ENCODE results near the gene SRCAP.

The SRCAP gene

DNA sequence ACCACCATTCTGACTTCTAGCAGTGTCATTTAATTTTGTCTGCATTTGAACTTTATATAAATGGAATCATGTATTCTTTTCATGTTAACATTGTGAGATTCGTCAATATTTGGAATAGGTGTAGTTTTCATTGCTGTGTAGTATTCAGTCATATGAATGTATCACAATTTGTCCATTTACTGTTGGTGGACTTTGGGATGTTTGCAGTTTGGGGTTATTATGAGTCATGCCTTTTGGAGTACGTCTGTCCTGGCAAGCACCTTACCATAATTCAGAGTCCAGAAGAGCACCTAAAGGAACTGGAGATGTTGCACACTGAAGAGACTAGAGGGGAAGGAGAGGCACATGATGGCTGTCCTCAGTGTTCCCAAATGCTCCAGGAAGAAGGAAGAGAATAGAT lies 46.1 kb downstream of the SRCAP start:
- no peak for DNase-seq
- Mint-ChIP-seq H3K27ac (peak overlapping the region; percentile 50), H3K4me3 (no peak overlapping the region), H3K9me3 (no peaks in the 10 kb centered on the region), H3K36me3 (ENCODE audit: low read depth) (peaks cover 65% of the 10 kb centered on the region), H3K4me1 (ENCODE audit: low read depth) (peaks cover 38% of the 10 kb centered on the region), H3K27me3 (no peaks in the 10 kb centered on the region)

DNA sequence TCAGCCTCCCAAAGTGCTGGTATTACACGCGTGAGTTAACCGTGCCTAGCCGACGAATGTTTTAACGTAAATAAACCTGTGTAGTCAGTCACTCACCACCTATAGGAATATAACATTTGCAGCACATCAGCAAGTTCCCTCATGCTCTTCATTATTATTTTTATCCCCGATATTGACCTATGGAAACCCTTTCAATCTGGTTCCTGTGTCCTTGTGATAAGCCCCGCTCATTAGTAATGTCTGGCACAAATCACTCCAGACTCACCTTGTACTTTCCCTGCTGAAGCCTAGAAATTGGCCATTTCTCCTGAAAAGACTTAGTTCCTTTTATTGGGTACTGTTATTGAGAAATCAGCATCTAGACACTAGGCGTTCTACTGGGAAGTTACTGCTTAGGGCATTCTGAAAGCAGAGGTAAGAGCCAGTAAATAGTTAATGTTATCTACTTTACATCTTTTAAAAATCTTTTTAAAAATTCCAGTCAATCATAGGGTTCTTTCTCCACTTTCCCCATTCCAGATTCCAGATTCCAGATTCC lies 47.7 kb downstream of the SRCAP start:
- Mint-ChIP-seq H3K27ac (no peak overlapping the region), H3K4me3 (no peak overlapping the region), H3K9me3 (no peaks in the 10 kb centered on the region), H3K27me3 (no peaks in the 10 kb centered on the region), H3K4me1 (ENCODE audit: low read depth) (peaks cover 28% of the 10 kb centered on the region), H3K36me3 (ENCODE audit: low read depth) (peaks cover 65% of the 10 kb centered on the region)
- DNase-seq = no peak

DNA sequence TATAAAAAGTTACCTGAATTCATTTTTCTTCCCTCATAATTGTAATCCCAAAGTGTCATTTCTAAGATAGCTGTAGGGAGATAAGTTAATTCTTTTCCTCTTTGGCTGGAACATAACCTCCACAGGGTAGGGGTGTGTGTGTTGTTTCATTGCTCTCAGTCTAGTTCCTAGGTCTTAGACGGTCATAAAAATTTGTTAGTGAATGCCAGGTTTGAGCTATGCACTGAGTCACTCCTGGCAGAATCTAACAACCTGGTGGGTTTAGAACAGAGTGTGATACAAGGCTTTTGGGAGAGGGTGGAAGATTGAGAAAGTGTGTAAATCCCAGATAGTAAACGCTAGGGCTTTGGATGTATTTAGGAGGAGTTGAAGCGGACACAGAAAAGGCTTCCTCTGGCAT lies 48.4 kb downstream of the SRCAP start:
- no peak for DNase-seq
- Mint-ChIP-seq H3K4me3 (peak overlapping the region; percentile 92), H3K36me3 (ENCODE audit: low read depth) (peaks cover 64% of the 10 kb centered on the region)

DNA sequence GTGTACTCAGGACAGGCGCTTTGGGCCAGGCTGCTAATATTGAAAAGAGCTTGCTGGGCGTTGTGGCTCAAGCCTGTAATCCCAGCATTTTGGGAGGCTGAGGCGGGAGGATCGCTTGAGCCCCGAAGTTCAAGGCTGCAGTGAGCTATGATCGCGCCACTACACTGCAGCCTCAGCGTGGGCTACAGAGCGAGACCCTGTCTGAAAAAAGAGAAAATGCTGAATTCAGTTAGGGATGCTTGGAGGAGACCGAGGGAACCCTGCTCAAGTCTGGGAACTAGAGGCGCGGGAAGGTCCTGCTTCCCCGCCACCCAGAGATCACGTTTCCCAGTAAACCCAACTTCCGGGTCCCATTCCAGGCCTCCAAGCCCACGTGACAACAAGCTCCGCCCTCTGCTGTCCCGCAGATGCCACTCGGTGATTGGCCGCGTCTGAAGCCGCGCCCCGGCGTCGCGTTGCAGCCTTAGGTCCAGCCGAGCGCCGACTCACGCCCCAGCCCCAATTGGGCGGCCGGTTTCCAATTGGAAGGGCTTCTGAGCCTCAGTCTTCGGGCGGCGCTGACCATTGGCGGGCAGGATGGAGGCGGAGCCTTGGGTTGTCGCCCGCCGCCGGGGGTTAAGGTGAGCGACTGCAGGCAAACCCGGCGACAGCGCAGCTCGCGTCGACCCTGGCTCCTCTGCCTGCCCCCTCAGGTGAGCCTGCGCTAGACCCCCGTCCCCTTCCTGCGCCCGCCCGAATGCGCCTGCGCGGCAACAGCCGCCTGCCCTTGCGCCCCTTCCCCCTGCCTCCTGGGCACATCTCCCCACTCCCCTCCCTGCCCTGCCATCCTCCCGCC lies 49.0 kb downstream of the SRCAP start, which contains the start of gene PHKG2:
Gene PHKG2, plus strand, starts transcription at position 627 of the 835 bp plus-strand sequence. CDS start 396 bp downstream, outside the sequence.
- Mint-ChIP-seq H3K4me1 (ENCODE audit: low read depth) (peaks cover 28% of the 10 kb centered on the region), H3K9me3 (no peaks in the 10 kb centered on the region), H3K27me3 (no peaks in the 10 kb centered on the region), H3K4me3 (peak within 1 kb of the TSS; percentile 92), H3K27ac (peak within 1 kb of the TSS; percentile 95), H3K36me3 (ENCODE audit: low read depth) (peaks cover 64% of the 10 kb centered on the region)
- peak; percentile 97 for DNase-seq

More for the DNA sequence above, 48.4 kb downstream of the SRCAP start:
- H3K4me1 Mint-ChIP-seq (ENCODE audit: low read depth) = peaks cover 28% of the 10 kb centered on the region
- no peaks in the 10 kb centered on the region for H3K27me3 Mint-ChIP-seq
- no peaks in the 10 kb centered on the region for H3K9me3 Mint-ChIP-seq
- H3K27ac Mint-ChIP-seq = peak overlapping the region; percentile 95

DNA sequence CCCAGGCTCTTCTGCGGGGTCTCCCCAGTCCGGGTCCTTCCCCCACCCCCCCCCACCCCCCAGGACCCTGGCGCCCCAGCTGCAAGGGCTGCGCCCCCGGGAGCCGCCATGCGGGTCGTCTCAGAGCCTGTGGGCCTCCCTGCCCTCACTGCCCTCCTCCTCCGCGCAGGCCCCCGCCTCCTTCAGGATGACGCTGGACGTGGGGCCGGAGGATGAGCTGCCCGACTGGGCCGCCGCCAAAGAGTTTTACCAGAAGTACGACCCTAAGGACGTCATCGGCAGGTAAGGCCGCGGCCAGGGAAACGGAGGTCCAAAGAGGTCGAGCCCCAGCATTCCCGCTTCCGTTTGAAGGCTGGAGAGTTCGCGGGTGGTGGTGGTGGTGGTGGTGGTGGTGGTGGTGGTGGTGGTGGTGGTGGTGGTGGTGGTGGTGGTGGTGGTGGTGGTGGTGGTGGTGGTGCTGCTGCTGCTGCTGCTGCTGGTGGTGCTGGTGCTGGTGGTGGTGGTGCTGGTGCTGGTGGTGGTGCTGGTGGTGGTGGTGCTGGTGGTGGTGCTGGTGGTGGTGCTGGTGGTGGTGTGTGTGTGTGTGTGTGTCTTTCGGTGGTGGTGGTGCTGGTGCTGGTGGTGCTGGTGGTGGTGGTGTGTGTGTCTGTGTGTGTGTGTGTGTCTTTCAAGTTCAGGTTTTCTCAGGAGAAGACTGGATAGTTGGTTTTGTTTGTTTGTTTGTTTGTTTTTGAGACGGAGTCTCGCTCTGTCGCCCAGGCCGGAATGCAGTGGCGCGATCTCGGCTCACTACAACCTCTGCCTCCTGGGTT lies 49.9 kb downstream of the SRCAP start:
- DNase-seq = no peak
- Mint-ChIP-seq H3K36me3 (ENCODE audit: low read depth) (peaks cover 63% of the 10 kb centered on the region), H3K9me3 (no peaks in the 10 kb centered on the region), H3K27me3 (no peaks in the 10 kb centered on the region), H3K27ac (peak overlapping the region; percentile 95), H3K4me1 (ENCODE audit: low read depth) (peaks cover 28% of the 10 kb centered on the region), H3K4me3 (peak overlapping the region; percentile 92)

DNA sequence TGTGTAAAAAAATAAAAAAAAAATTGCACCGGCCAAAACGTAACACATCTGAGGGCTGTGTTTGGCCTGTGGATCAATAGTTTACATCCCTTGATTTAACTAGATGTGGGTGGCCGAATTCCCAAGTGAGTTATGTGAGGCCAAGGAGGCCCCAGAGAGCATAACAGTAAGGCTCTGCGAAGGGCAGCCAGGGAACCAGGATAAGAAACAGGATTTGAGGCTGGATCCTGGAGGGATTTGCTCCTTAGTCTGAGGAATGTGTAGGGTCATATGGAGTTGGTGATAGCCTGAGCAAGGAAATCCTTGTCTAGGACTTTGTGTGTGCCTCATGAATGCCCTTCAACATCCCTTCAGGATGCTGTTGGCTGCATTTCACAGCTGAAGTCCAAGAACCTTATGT lies 51.2 kb downstream of the SRCAP start:
- Mint-ChIP-seq H3K36me3 (ENCODE audit: low read depth) (peaks cover 67% of the 10 kb centered on the region), H3K27me3 (no peaks in the 10 kb centered on the region), H3K4me1 (ENCODE audit: low read depth) (peaks cover 28% of the 10 kb centered on the region), H3K27ac (peak overlapping the region; percentile 76), H3K4me3 (peak overlapping the region; percentile 92), H3K9me3 (no peaks in the 10 kb centered on the region)
- DNase-seq = no peak

GRCh38 chr16:30750876-30751465 lies 52.0 kb downstream of the SRCAP start:
- no peaks in the 10 kb centered on the region for H3K27me3 Mint-ChIP-seq
- peaks cover 28% of the 10 kb centered on the region for H3K4me1 Mint-ChIP-seq (ENCODE audit: low read depth)
- DNase-seq = no peak
- peaks cover 72% of the 10 kb centered on the region for H3K36me3 Mint-ChIP-seq (ENCODE audit: low read depth)
- H3K4me3 Mint-ChIP-seq = no peak overlapping the region
- H3K27ac Mint-ChIP-seq = no peak overlapping the region
- no peaks in the 10 kb centered on the region for H3K9me3 Mint-ChIP-seq

DNA sequence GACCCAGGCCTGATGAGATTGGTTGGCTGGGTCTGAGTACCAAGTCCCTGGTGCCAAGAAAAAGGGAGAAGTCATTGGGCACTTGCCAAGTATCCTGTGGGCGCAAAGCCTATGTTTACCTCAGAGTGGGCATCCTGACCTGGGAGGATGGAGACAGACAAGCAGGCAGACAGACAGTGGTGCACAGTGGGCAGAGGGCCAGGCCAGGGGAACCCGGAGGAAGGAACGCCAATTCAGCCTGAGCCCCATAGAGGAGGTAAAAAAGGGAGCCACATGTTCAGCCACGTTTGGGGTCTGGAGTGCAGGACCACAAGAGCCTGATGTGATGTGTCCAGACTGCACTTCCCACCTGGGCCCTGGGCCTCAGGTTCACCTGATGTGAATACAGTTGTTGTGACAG lies 54.6 kb downstream of the SRCAP start:
- H3K36me3 Mint-ChIP-seq (ENCODE audit: low read depth) = peaks cover 87% of the 10 kb centered on the region
- H3K27me3 Mint-ChIP-seq = no peaks in the 10 kb centered on the region
- peaks cover 16% of the 10 kb centered on the region for H3K4me1 Mint-ChIP-seq (ENCODE audit: low read depth)
- H3K4me3 Mint-ChIP-seq = no peak overlapping the region
- no peak overlapping the region for H3K27ac Mint-ChIP-seq
- no peaks in the 10 kb centered on the region for H3K9me3 Mint-ChIP-seq
- no peak for DNase-seq

DNA sequence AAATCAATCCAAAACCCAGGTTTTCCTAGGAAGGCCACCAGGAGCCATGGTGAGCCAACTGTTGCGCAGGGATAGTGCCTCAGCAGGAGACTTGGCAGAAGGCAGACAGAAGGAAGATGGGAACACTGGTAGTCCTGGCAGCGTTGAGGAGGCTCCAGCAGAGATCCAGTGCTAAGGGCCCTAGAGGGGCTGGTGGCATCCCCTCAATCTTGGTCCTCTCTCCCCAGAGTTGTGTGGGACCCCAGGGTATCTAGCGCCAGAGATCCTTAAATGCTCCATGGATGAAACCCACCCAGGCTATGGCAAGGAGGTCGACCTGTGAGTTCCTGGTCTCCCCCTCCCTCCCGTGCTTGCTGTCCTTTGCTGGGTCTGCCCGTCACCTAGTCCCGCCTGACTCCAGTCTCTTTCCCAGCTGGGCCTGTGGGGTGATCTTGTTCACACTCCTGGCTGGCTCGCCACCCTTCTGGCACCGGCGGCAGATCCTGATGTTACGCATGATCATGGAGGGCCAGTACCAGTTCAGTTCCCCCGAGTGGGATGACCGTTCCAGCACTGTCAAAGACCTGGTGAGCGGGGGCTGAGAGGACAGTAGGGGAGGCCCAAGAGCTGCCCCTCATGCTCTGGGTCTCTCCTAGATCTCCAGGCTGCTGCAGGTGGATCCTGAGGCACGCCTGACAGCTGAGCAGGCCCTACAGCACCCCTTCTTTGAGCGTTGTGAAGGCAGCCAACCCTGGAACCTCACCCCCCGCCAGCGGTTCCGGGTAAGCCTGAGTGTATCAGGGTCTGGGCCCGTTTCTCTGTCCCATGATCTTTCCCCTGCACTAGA lies 57.2 kb downstream of the SRCAP start:
- Mint-ChIP-seq H3K4me3 (no peak overlapping the region), H3K27ac (no peak overlapping the region), H3K9me3 (no peaks in the 10 kb centered on the region), H3K4me1 (ENCODE audit: low read depth) (peaks cover 13% of the 10 kb centered on the region), H3K27me3 (no peaks in the 10 kb centered on the region), H3K36me3 (ENCODE audit: low read depth) (peaks cover 88% of the 10 kb centered on the region)
- DNase-seq = no peak

- no peak overlapping the region for H3K27ac Mint-ChIP-seq
- H3K36me3 Mint-ChIP-seq (ENCODE audit: low read depth) = peaks cover 84% of the 10 kb centered on the region
- no peaks in the 10 kb centered on the region for H3K9me3 Mint-ChIP-seq
- H3K27me3 Mint-ChIP-seq = no peaks in the 10 kb centered on the region
- no peak for DNase-seq
- peaks cover 14% of the 10 kb centered on the region for H3K4me1 Mint-ChIP-seq (ENCODE audit: low read depth)
- H3K4me3 Mint-ChIP-seq = no peak overlapping the region
These were observed 57.8 kb downstream of the SRCAP start for GRCh38 chr16:30756781-30757100.

GRCh38 chr16:30757316-30757715 lies 58.3 kb downstream of the SRCAP start:
- H3K4me3 Mint-ChIP-seq = no peak overlapping the region
- H3K9me3 Mint-ChIP-seq = no peaks in the 10 kb centered on the region
- no peak for DNase-seq
- H3K4me1 Mint-ChIP-seq (ENCODE audit: low read depth) = peaks cover 14% of the 10 kb centered on the region
- no peaks in the 10 kb centered on the region for H3K27me3 Mint-ChIP-seq
- peak overlapping the region; percentile 29 for H3K27ac Mint-ChIP-seq
- peaks cover 83% of the 10 kb centered on the region for H3K36me3 Mint-ChIP-seq (ENCODE audit: low read depth)

GRCh38 chr16:30758988-30759491 lies 60.1 kb downstream of the SRCAP start:
- no peak for DNase-seq
- Mint-ChIP-seq H3K4me3 (no peak overlapping the region), H3K36me3 (ENCODE audit: low read depth) (peaks cover 84% of the 10 kb centered on the region), H3K27ac (no peak overlapping the region), H3K4me1 (ENCODE audit: low read depth) (peaks cover 29% of the 10 kb centered on the region), H3K9me3 (no peaks in the 10 kb centered on the region), H3K27me3 (no peaks in the 10 kb centered on the region)

DNA sequence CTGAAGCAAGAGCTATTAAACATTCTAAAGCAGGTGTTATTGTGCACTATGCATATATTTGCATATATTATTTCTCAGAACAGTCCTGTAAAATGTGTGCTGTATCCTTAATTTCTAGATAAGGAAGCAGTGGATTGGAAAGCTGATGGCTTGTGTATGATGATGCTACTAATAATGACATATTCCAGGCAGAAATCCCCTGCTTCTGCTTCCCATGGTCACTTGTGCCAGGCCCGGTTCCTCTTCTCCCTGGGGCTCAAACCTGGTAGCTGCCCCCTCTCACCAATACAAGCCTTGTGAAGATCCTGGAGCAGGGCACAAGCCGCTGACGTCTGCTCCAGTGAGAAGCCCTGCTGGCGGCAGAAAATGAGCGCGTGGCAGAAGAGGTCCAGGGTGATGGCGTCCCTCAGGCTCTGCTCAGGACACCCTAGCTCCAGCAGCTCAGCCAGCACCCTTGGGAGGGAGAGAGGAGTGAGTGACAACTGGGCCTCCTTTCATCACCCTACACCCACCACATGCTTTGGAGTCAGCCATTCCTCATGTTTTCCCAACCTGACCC lies 61.1 kb downstream of the SRCAP start:
- peak overlapping the region; percentile 94 for H3K4me3 Mint-ChIP-seq
- peaks cover 84% of the 10 kb centered on the region for H3K36me3 Mint-ChIP-seq (ENCODE audit: low read depth)
- H3K4me1 Mint-ChIP-seq (ENCODE audit: low read depth) = peaks cover 33% of the 10 kb centered on the region
- DNase-seq = no peak
- no peak overlapping the region for H3K27ac Mint-ChIP-seq
- H3K27me3 Mint-ChIP-seq = no peaks in the 10 kb centered on the region
- H3K9me3 Mint-ChIP-seq = no peaks in the 10 kb centered on the region
